AG08395 (cell line): Measurements from ENCODE around the gene ACER3.

Experiments used
- DNase-seq: peaks from one replicate; pipeline ENCODE4 v3.0.0; 2012; ENCODE audit warnings: mixed read lengths, low spot score

The ACER3 gene

DNA sequence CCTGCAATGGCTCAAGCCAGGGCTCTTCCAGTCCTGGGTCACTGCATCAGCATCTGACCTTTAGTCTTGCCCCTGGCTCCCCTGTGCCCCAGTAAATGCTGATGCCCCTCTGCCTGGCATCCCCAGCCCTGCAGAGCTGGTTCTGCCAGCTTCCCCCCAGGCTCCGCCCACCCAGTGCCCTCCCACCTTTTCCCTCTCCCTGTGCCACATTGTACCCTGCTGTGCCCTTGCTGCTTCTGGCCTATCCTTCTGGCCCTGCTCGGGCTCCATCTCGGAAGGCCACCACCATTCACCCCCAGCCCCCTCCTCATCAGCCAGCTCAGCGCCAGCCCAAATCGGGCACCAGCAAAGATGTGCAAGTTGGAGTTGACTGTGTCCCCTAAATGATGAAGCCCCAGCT, 213.5 kb downstream of the ACER3 start:
- no peak for DNase-seq

DNA sequence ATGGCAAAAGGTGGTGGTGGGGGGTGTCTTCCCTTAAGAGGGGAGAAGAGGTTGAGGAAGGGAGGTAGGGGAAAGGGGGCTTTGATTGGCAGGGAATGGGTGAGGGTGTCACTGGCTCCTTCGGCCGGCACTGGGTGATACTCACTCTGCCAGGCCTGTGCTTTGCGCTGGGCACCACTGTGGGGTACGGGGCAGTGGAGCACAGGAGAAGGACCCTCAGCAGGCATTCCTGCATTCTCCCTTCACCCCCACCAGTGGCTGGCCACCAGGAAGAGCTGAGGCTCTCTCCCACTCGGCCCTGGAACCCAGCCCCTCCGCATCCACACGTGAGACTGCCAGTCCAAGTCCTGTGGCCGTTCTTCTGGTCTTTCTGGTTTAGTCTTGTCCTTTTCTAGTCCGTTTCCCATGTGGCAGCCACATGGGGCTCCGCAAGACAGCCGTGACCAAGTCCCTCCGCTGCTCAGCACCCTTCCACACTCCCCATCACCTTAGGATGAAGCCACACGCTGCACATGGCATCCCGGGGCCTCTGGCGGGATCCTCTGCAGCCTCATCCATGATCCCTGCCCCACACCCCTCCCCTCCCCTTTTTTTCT, 214.0 kb downstream of the ACER3 start:
- DNase-seq: no peak

DNA sequence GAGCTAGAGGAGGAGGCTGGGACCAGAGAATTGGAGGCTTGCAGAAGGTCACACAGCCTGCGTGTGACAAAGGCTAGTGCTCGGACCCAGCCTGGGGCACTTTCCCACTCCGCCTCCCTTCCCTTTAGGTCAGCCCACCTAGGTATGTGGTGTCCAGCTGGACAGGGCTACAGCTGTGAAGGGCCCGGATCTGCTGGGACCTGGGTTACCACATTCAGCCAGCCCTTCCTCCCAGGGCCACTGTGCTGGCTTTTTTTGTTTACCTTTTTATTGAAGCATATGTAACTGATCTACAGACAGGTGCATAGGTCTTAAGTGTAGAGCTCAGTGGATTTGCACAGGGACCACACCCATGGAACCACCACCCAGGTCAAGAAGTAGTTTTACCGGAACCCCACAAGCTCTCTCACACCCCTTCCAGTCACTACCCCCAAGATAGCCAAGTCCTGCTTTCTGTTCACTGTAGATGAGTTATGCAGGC, 214.7 kb downstream of the ACER3 start:
- DNase-seq: no peak
